Stimulated activated naive B cell treated with anti-CD40 and anti-IgM and Interleukin-4, amounts not matched to agents 10 μg/mL and 1 μg/mL and 100 μg/mL, for 72 hours (primary cell): ENCODE results near the gene MAP1B.
"Not testable (repeated sequence)": the region's sequence is repeated elsewhere in the genome, so short reads cannot be mapped to it uniquely, and the experiment has no call there.

Experiments used
- ATAC-seq, 2 donors: fragments of 150-1000 bp; cut with Tn5 transposase; replicated peaks; 2 replicates each; pipeline ENCODE4 v1.10.0; 2021; ENCODE audit warnings: moderate library complexity in 1 of 2
- DNase-seq: peaks from one replicate; pipeline ENCODE4 v3.0.0; 2021
- H3K27ac Mint-ChIP-seq: one replicate; pipeline ENCODE4 v1.8.0; 2022; ENCODE audit warnings: mild to moderate bottlenecking, mixed read lengths
- H3K27me3 Mint-ChIP-seq, 2 donors: one replicate each; pipeline ENCODE4 v1.8.0; 2022; ENCODE audit warnings: mixed read lengths in 2 of 2
- H3K36me3 Mint-ChIP-seq, 2 donors: one replicate each; pipeline ENCODE4 v1.8.0; 2022; ENCODE audit warnings: mixed read lengths in 2 of 2, mild to moderate bottlenecking in 1 of 2
- H3K4me1 Mint-ChIP-seq, 2 donors: one replicate each; pipeline ENCODE4 v1.8.0; 2022; ENCODE audit warnings: mixed read lengths in 2 of 2, mild to moderate bottlenecking in 1 of 2
- H3K4me3 Mint-ChIP-seq, 2 donors: one replicate each; pipeline ENCODE4 v1.8.0; 2022; ENCODE audit warnings: mild to moderate bottlenecking in 2 of 2, mixed read lengths in 2 of 2, moderate library complexity in 1 of 2
- H3K9me3 Mint-ChIP-seq, 2 donors: one replicate each; pipeline ENCODE4 v1.8.0; 2022; ENCODE audit warnings: mixed read lengths in 2 of 2, mild to moderate bottlenecking in 1 of 2

MAP1B gene

DNA sequence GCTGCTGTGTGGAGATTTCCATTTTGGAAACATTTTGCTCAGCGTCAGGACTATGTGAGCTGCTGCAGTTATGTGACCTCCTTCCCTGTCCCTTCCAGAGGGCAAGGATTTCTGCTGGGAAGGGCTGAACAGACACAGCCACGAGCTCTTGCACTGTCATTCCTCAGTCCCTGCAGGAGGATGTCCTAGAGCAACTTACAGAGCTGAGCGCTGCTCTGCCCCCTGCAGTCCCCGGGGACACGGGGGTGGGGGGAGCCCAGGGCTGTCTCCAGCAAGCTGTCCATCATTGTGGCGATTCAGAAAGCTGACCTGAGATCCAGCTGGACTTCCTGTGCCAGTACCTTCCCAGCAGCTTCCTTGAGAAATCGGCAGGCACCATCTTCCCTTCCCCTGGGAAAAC is 28.0 kb upstream of the MAP1B start:
- H3K4me1 Mint-ChIP-seq: no peaks in the 10 kb centered on the region
- no peak overlapping the region for H3K4me3 Mint-ChIP-seq
- no peak for DNase-seq
- peaks cover 21 to 40% of the 10 kb centered on the region in 2 donors for H3K27me3 Mint-ChIP-seq
- H3K27ac Mint-ChIP-seq: no peak overlapping the region
- H3K36me3 Mint-ChIP-seq: no peaks in the 10 kb centered on the region
- ATAC-seq: no peak
- no peaks in the 10 kb centered on the region for H3K9me3 Mint-ChIP-seq

DNA sequence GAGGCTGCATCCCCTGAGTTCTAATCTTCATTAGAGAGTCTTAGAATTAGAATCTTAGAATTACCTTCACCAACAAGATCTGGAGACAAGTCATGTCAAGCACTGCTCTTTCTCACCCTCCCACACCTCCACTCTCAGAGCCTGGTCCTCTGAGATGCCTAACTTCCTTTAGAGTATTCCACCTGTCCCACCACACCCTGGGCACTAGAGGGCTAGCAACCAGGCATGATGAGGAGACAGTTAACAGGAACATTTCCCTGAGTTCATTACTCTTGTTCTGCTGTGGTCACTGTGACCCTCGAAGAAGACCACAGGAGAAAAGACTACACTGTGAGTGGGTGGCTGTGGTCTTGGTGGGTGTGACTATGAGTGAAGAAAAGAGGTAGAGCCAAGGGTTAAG is 25.2 kb upstream of the MAP1B start:
- ATAC-seq (no peak), DNase-seq (no peak)
- Mint-ChIP-seq H3K9me3 (no peaks in the 10 kb centered on the region), H3K27me3 (peaks cover 34 to 57% of the 10 kb centered on the region in 2 donors), H3K4me3 (no peak overlapping the region), H3K27ac (no peak overlapping the region), H3K36me3 (no peaks in the 10 kb centered on the region), H3K4me1 (no peaks in the 10 kb centered on the region)

DNA sequence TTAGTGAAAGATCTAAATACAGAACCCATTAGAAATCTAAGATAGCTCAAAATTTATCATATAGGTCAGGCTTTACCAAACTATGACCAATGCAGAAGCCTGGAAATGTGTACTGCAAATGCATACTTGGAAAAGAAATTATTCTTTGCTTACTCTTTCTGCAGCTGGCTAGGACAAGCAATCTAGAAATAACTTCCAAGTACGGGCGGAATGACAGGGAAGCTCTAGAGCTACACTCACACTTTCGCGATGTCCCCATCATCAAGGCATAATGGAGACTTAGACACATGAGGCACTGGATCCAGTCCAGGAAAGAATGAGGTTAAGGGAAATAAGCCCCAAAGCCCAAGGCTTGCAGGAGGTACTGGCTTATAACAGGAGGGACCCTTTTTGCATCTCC is 22.4 kb upstream of the MAP1B start:
- Mint-ChIP-seq H3K4me1 (no peaks in the 10 kb centered on the region), H3K27me3 (peaks cover 30 to 50% of the 10 kb centered on the region in 2 donors), H3K4me3 (no peak overlapping the region), H3K27ac (no peak overlapping the region), H3K36me3 (no peaks in the 10 kb centered on the region), H3K9me3 (no peaks in the 10 kb centered on the region)
- no peak for DNase-seq
- no peak for ATAC-seq

DNA sequence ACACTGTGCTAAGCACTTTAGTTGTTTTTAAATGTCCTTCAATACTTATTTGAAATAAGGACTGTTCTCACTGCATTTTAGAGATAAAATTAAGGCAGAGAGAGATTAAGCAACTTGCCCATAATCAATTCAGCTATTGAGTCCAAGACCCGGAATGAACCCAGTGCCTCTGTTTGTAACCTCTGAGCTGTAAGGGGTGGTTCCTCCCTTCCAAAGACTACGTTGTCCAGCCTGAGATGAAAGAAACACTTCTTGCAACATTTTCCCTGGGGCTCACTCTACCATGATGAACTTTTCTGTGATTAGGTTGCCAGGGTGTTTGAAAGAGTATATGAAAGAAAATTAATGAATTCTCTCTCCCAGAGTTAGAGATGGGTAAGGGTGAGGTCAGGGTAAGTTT is 22.0 kb upstream of the MAP1B start:
- Mint-ChIP-seq H3K27me3 (peaks cover 26 to 50% of the 10 kb centered on the region in 2 donors), H3K4me3 (no peak overlapping the region), H3K9me3 (no peaks in the 10 kb centered on the region), H3K36me3 (no peaks in the 10 kb centered on the region), H3K27ac (no peak overlapping the region), H3K4me1 (no peaks in the 10 kb centered on the region)
- DNase-seq (no peak), ATAC-seq (no peak)

DNA sequence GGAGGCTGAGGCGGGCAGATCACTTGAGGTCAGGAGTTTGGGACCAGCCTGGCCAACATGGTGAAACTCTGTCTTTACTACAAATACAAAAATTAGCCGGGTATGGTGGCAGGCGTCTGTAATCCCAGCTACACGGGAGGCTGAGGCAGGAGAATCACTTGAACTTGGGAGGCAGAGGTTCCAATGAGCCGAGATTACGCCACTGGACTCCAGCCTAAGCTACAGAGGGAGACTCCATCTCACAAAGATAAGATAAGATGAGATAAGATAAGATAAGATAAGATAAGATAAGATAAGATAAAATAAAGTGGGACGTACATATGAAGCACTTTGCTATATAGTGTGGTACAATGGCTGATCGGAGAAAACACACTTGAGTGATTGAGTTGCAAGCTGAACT is 17.6 kb upstream of the MAP1B start:
- peaks cover 12 to 21% of the 10 kb centered on the region in 2 donors for H3K27me3 Mint-ChIP-seq
- H3K36me3 Mint-ChIP-seq, H3K4me1 Mint-ChIP-seq, H3K27ac Mint-ChIP-seq, H3K9me3 Mint-ChIP-seq, H3K4me3 Mint-ChIP-seq, DNase-seq, ATAC-seq: not testable (repeated sequence)

DNA sequence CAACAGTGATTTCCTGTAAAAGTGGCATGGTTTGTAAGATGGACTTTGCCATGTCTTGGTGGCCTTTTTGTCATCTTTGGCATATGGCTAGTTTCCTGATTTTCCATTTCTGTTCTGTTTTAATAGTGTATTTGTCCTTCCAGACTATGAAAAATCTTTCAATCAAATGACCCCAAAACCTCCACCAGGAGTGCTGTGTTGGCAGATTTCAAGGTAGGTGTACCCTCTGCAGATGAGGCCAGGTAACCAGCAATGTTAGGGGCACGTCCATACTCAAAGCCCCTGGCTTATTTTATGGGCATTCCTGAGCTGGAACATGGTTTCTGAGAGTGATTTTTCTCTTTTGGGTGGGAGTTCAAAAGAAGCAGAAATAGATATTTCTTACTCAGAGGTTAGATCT is 15.2 kb upstream of the MAP1B start:
- no peaks in the 10 kb centered on the region for H3K36me3 Mint-ChIP-seq

GRCh38 chr5:72093217-72093616 is 14.1 kb upstream of the MAP1B start:
- peaks cover 18 to 22% of the 10 kb centered on the region in 2 donors for H3K27me3 Mint-ChIP-seq

More for the DNA sequence above, 15.2 kb upstream of the MAP1B start:
- H3K4me3 Mint-ChIP-seq: no peak overlapping the region
- DNase-seq (no peak), ATAC-seq (no peak)
- no peaks in the 10 kb centered on the region for H3K4me1 Mint-ChIP-seq
- H3K27me3 Mint-ChIP-seq: peaks cover 14 to 19% of the 10 kb centered on the region in 2 donors
- no peak overlapping the region for H3K27ac Mint-ChIP-seq
- no peaks in the 10 kb centered on the region for H3K9me3 Mint-ChIP-seq

GRCh38 chr5:72093824-72094223 is 13.5 kb upstream of the MAP1B start:
- no peak overlapping the region for H3K4me3 Mint-ChIP-seq
- ATAC-seq: no peak
- H3K36me3 Mint-ChIP-seq: no peaks in the 10 kb centered on the region
- no peaks in the 10 kb centered on the region for H3K4me1 Mint-ChIP-seq
- H3K27ac Mint-ChIP-seq: no peak overlapping the region
- H3K27me3 Mint-ChIP-seq: peaks cover 17 to 18% of the 10 kb centered on the region in 2 donors
- H3K9me3 Mint-ChIP-seq: peaks cover 2 to 4% of the 10 kb centered on the region in 2 donors
- no peak for DNase-seq

More at GRCh38 chr5:72093217-72093616, 14.1 kb upstream of the MAP1B start:
- DNase-seq: no peak
- peaks cover 2 to 4% of the 10 kb centered on the region in 2 donors for H3K9me3 Mint-ChIP-seq
- no peaks in the 10 kb centered on the region for H3K4me1 Mint-ChIP-seq
- H3K4me3 Mint-ChIP-seq: no peak overlapping the region
- no peak for ATAC-seq
- no peak overlapping the region for H3K27ac Mint-ChIP-seq
- no peaks in the 10 kb centered on the region for H3K36me3 Mint-ChIP-seq

- H3K27me3 Mint-ChIP-seq: peaks cover 23 to 27% of the 10 kb centered on the region in 2 donors
- no peaks in the 10 kb centered on the region for H3K4me1 Mint-ChIP-seq
- DNase-seq (no peak), ATAC-seq (no peak)
- H3K27ac Mint-ChIP-seq: no peak overlapping the region
- peaks cover 2 to 4% of the 10 kb centered on the region in 2 donors for H3K9me3 Mint-ChIP-seq
- no peaks in the 10 kb centered on the region for H3K36me3 Mint-ChIP-seq
- no peak overlapping the region for H3K4me3 Mint-ChIP-seq
Observed at GRCh38 chr5:72096602-72097188, 10.6 kb upstream of the MAP1B start.

DNA sequence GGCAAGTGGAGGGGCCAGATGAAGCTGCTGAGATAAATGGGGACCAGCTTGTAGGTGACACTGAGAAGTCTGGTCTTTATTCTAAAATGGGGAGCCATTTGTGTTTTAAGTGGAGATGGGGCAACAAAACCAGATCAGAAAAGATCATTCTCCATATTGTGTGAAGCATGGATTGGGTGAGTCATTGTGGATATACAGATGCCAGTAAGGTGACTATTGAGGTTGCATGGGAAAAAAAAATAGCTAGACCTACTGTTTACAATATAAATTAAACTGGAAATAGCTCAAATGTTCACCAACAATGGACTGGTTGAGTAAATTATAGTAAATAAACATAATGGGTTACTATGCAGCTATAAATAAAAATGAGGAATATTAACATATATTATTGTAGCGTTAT is 5.4 kb upstream of the MAP1B start:
- DNase-seq: no peak
- Mint-ChIP-seq H3K27ac (no peak overlapping the region), H3K9me3 (peaks cover 2 to 8% of the 10 kb centered on the region in 2 donors), H3K36me3 (no peaks in the 10 kb centered on the region), H3K4me3 (no peak overlapping the region), H3K27me3 (peaks cover 31 to 33% of the 10 kb centered on the region in 2 donors), H3K4me1 (peaks cover 2 to 3% of the 10 kb centered on the region in 2 donors)
- ATAC-seq: no peak

DNA sequence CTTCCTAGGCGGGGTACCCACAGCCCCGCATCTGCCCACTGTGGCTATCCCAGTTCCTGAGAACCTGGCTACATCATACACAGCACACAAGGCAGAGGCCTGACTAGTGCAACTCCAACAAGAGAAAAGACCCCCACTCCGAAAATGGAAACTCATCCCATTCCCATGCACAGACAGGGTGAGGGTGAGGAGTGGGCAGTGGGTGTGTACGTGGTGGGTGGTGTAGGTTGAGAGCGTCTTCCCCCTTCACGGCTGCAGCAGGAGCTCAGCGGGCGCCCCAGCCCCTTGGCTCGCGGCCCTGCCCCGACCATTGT is 501 bp upstream of the MAP1B start:
- no peak for DNase-seq
- H3K9me3 Mint-ChIP-seq: peaks cover 0 to 4% of the 10 kb centered on the region in 2 donors
- no peak for ATAC-seq
- no peak overlapping the region for H3K27ac Mint-ChIP-seq
- H3K27me3 Mint-ChIP-seq: peaks cover 42 to 62% of the 10 kb centered on the region in 2 donors
- peak overlapping the region; percentile 75 for H3K4me3 Mint-ChIP-seq
- H3K4me1 Mint-ChIP-seq: peaks cover 12 to 23% of the 10 kb centered on the region in 2 donors
- H3K36me3 Mint-ChIP-seq: no peaks in the 10 kb centered on the region

- peak overlapping the region; percentile 75 to 79 for H3K4me3 Mint-ChIP-seq
- H3K9me3 Mint-ChIP-seq: peaks cover 0 to 4% of the 10 kb centered on the region in 2 donors
- DNase-seq (peak; percentile 13), ATAC-seq (peak; percentile 61 to 63)
- H3K27ac Mint-ChIP-seq: no peak overlapping the region
- H3K36me3 Mint-ChIP-seq: no peaks in the 10 kb centered on the region
- peaks cover 12 to 23% of the 10 kb centered on the region in 2 donors for H3K4me1 Mint-ChIP-seq
- H3K27me3 Mint-ChIP-seq: peaks cover 50 to 69% of the 10 kb centered on the region in 2 donors
Observed at GRCh38 chr5:72107901-72108201, 576 bp downstream of the MAP1B start.

DNA sequence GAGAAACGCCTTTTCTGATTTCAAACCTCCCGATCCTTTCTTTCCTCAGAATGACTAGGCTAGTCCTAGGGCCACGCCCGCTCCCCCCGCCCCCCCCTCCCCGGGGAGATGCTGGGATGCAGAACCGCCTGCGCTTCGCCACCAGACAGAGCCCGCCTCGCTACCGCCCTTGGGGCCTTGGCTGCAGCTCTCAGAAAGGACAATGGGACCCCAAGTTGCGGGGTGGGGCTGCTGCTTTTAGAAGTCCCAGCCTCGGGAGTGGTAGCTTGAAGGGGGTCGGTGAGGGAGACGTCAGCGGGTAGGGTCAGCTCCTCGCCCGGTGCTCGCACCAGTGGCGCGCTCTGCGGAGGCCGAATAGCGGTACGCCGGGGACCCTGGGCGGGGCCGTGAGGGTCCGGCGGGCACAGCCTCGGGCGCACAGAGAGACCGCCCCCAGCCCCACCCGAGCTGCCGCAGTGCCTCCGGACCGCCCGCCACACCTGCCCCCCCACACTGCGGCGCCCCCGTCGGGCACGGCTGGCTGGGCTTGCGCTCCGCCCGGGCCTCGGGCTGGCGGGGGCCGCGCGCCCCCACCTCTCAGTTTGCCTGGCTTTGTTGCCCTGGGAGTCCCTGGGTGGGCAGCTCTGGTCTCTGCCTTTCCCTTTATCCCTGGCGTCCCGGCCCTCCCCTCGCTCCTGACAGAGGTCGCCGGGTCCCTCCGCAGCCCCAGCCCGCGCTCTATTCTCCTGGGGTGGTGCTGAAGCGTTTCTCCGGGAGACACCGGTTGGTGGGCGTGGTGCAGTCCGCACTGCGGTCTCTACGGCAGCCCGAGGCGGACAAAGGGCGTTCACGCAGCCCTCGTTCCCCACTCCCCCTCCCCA is 1.2 kb downstream of the MAP1B start:
- DNase-seq: no peak
- peak; percentile 69 to 71 for ATAC-seq
- H3K27me3 Mint-ChIP-seq: peaks cover 51 to 70% of the 10 kb centered on the region in 2 donors
- H3K4me1 Mint-ChIP-seq: peaks cover 12 to 23% of the 10 kb centered on the region in 2 donors
- no peaks in the 10 kb centered on the region for H3K36me3 Mint-ChIP-seq
- H3K27ac Mint-ChIP-seq: no peak overlapping the region
- peaks cover 0 to 4% of the 10 kb centered on the region in 2 donors for H3K9me3 Mint-ChIP-seq
- peak overlapping the region; percentile 79 to 86 for H3K4me3 Mint-ChIP-seq

DNA sequence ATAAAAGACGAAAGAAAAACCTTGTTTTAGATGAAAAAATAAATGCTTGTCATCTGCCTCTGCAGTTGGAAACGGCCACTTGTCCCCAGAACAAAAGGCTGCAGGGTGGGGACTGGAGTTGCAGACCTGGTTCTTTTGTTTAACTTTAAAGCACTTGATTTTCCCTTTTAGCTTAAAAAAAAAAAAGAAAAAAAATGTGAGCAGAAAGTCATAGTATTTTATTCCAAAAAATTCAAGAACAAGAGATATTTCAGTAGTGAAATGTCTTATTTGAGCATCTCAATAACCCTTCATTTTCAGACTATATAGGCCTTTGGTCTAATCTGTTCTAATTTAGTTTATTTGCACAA is 1.8 kb downstream of the MAP1B start:
- DNase-seq (no peak), ATAC-seq (no peak)
- no peak overlapping the region for H3K27ac Mint-ChIP-seq
- peak overlapping the region; percentile 79 to 86 for H3K4me3 Mint-ChIP-seq
- H3K9me3 Mint-ChIP-seq: peaks cover 0 to 4% of the 10 kb centered on the region in 2 donors
- peaks cover 54 to 74% of the 10 kb centered on the region in 2 donors for H3K27me3 Mint-ChIP-seq
- H3K36me3 Mint-ChIP-seq: no peaks in the 10 kb centered on the region
- peaks cover 12 to 23% of the 10 kb centered on the region in 2 donors for H3K4me1 Mint-ChIP-seq

GRCh38 chr5:72109625-72110024 is 2.4 kb downstream of the MAP1B start:
- Mint-ChIP-seq H3K4me1 (peaks cover 12 to 23% of the 10 kb centered on the region in 2 donors), H3K4me3 (no peak overlapping the region), H3K27me3 (peaks cover 49 to 72% of the 10 kb centered on the region in 2 donors), H3K36me3 (no peaks in the 10 kb centered on the region), H3K27ac (no peak overlapping the region), H3K9me3 (no peaks in the 10 kb centered on the region)
- ATAC-seq (no peak), DNase-seq (no peak)
